Naive thymus-derived CD8-positive, alpha-beta T cell (primary cell): ENCODE data around the gene XRRA1. TPM values are rescaled to one million over a fixed set of nuclear protein-coding genes. Genes with fewer than 3 reads are reported as not detected.
"Not testable (repeated sequence)": the region's sequence is repeated elsewhere in the genome, so short reads cannot be mapped to it uniquely, and the experiment has no call there.

Source experiments
- ATAC-seq, 2 donors: fragments of 150-1000 bp; cut with Tn5 transposase in 1 of 2; sonication (Bioruptor Pico), chemical (Tn5 transposase) in 1 of 2; 1 replicate in 1 of 2; 2 replicates in 1 of 2; pipeline ENCODE4 v1.10.0; 2021; ENCODE audit warnings: mild to moderate bottlenecking in 2 of 2, moderate library complexity in 2 of 2
- POLR2A ChIA-PET: fragments of 350-600 bp; sonication (Branson Sonifier 250); formaldehyde crosslinking; loops from one replicate; lab custom pipeline; 2021; ENCODE audit warnings: antibody characterized with exemption; lab: Charles Lee
- DNase-seq, 10 donors: peaks; one replicate each; pipeline versions ENCODE4 v3.0.0 to v3.0.0-alpha.2; 2020 to 2022
- H3K27ac Mint-ChIP-seq, 10 donors: one replicate each; pipeline ENCODE4 v1.8.0; 2020 to 2022; ENCODE audit warnings: mild to moderate bottlenecking in 10 of 10, mixed read lengths in 10 of 10, moderate library complexity in 4 of 10, inconsistent platforms in 1 of 10
- H3K27me3 Mint-ChIP-seq, 5 donors: one replicate each; pipeline ENCODE4 v1.8.0; 2021 to 2022; ENCODE audit warnings: mixed read lengths in 5 of 5
- H3K36me3 Mint-ChIP-seq, 3 donors: one replicate each; pipeline ENCODE4 v1.8.0; 2020 to 2022; ENCODE audit warnings: mixed read lengths in 3 of 3, mild to moderate bottlenecking in 2 of 3, inconsistent platforms in 1 of 3
- H3K4me1 Mint-ChIP-seq, 4 donors: one replicate each; pipeline ENCODE4 v1.8.0; 2021 to 2022; ENCODE audit warnings: mixed read lengths in 4 of 4
- H3K4me3 Mint-ChIP-seq, 10 donors: one replicate each; pipeline ENCODE4 v1.8.0; 2020 to 2022; ENCODE audit warnings: mild to moderate bottlenecking in 10 of 10, mixed read lengths in 10 of 10, moderate library complexity in 6 of 10, inconsistent platforms in 1 of 10
- H3K9me3 Mint-ChIP-seq, 9 donors: one replicate each; pipeline ENCODE4 v1.8.0; 2020 to 2022; ENCODE audit warnings: mixed read lengths in 9 of 9, mild to moderate bottlenecking in 3 of 9, inconsistent platforms in 1 of 9, moderate library complexity in 1 of 9
- polyA plus RNA-seq, 3 donors: library from polyadenylated mRNA; unstranded; fragments of 300-500 nt; fragmentation: Illumina TruSeq; gene quantifications; one replicate each; pipeline ENCODE4 v1.2.3, GENCODE V29; 2021
- total RNA-seq, 8 experiments: library from RNA in 2 of 8; stranded (reverse) in 2 of 8; gene quantifications; one replicate each; pipeline ENCODE4 v1.2.3 and lab custom pipeline; 2021 to 2026

XRRA1 gene
- total and polyA plus RNA-seq, 5 experiments from 2014 or later, result 7.2 to 62.4 (median 14.2) TPM

DNA sequence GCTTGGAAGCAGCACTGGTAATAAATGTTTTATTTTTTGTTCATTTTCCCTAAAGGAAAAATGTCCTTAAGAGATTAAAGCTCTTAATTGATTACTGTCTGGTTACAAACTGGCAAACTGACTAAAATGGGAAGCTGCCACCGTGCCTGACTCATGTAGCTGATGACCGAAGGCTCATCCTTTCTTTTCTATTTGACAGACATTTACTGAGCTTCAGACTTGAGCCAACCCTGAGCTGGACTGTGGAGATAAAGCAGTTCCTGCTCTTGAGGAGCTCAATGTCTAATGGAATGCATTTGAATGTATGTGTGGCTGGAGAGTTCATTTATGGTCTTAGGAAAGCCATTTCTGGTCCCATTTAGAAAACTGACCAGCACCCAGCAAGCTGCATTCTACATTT, 108.9 kb downstream of the XRRA1 start:
- DNase-seq, result no peak
- no peaks in the 10 kb centered on the region for H3K27me3 Mint-ChIP-seq
- POLR2A ChIA-PET, result no interaction called here
- peak overlapping the region in 3 of 10 donors; percentile 14 to 69 (median 29) for H3K27ac Mint-ChIP-seq
- H3K4me1 Mint-ChIP-seq, result peaks cover 0 to 6% (median 0%) of the 10 kb centered on the region in 4 donors
- ATAC-seq, result no peak
- no peaks in the 10 kb centered on the region for H3K9me3 Mint-ChIP-seq
- H3K4me3 Mint-ChIP-seq, result no peak overlapping the region
- H3K36me3 Mint-ChIP-seq, result peaks cover 14 to 85% (median 29%) of the 10 kb centered on the region in 3 donors

DNA sequence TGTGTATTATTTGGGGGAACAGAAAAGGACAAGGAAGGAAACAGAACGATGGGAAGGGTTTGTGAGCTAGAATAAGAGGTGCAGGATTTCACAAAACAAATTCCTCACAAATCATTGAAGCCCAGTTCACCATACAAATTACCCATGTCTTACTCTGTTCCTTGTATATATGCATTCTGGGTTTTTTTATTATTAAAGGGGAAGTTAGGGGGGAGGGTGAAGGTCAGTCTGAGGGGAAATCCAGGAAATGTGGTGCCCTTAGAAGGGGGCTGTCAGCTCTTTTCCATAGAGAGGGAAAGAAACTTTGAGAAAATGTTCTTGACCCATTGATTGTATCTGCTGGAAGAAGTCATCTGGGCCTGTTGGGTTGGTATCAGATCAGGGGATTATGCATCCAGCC, 109.4 kb downstream of the XRRA1 start:
- peaks cover 0 to 6% (median 0%) of the 10 kb centered on the region in 4 donors for H3K4me1 Mint-ChIP-seq
- DNase-seq, result no peak

DNA sequence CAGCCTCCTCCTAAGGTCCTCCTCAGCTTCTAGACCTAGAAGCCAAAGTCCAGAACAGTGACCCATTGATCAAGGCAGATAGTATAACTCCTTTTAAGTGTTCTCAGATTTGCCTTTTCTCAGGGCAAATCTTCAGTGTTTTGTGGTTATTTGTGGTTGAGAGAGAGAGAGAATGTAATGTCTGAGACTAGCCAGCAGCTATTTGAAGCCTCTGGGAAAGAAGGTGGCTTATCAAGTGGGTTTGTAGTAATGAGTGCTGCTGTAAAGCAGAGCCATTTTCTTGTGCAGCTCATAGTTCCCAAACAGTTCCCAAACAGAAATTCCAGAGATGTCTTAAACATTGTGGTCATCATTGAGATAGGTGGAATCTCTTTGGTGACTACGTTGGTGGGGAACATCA, 110.7 kb downstream of the XRRA1 start:
- DNase-seq (no peak), ATAC-seq (no peak)
- Mint-ChIP-seq H3K27me3 (no peaks in the 10 kb centered on the region), H3K4me3 (no peak overlapping the region), H3K27ac (peak overlapping the region in 3 of 10 donors; percentile 23 to 79 (median 55)), H3K4me1 (peaks cover 0 to 8% (median 0%) of the 10 kb centered on the region in 4 donors), H3K36me3 (peaks cover 17 to 82% (median 18%) of the 10 kb centered on the region in 3 donors), H3K9me3 (no peaks in the 10 kb centered on the region)
- POLR2A ChIA-PET, result no interaction called here

More for the DNA sequence above, 109.4 kb downstream of the XRRA1 start:
- Mint-ChIP-seq H3K4me3 (no peak overlapping the region), H3K9me3 (no peaks in the 10 kb centered on the region), H3K36me3 (peaks cover 16 to 85% (median 26%) of the 10 kb centered on the region in 3 donors), H3K27me3 (no peaks in the 10 kb centered on the region), H3K27ac (peak overlapping the region in 7 of 10 donors; percentile 17 to 71 (median 53))
- POLR2A ChIA-PET, result no interaction called here
- no peak for ATAC-seq

DNA sequence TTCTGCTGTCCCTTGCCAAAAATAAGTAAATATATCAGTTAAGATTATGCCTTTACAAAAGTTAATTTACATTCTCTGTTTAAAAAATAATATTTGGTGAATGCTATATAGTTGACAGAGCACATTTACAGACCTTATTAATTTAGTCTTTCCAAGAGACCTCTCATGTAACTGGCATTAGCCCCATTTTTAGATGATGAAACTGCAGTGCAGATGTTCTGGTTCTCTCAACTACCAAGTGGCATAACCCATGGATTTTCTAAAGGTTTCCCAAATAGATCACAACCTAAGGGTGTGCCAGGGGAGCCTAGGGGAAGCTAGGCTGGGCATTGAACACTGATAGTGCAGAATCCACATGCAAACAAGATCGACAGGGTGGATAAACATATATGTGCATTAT, 111.7 kb downstream of the XRRA1 start:
- Mint-ChIP-seq H3K27me3 (no peaks in the 10 kb centered on the region), H3K4me1 (peaks cover 0 to 8% (median 0%) of the 10 kb centered on the region in 4 donors), H3K27ac (peak overlapping the region in 1 of 10 donors; percentile 41), H3K36me3 (peaks cover 17 to 76% (median 18%) of the 10 kb centered on the region in 3 donors), H3K9me3 (no peaks in the 10 kb centered on the region), H3K4me3 (no peak overlapping the region)
- no peak for ATAC-seq
- no peak for DNase-seq
- POLR2A ChIA-PET, result no interaction called here

DNA sequence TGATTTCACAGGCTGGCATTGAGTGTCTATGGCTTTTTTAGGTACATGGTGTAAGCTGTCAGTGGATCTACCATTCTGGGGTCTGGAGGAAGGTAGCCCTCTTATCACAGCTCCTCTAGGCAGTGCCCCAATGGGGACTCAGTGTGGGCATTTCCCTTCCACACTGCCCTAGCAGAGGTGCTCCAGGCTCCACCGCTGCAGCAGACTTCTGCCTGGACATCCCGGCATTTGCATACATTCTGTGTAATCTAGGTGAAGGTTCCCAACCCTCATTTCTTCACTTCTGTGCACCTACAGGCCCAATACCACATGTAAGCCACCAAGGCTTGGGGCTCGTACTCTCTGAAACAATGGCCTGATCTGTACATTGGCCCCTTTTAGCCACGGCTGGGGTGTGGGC, 122.0 kb downstream of the XRRA1 start:
- H3K36me3 Mint-ChIP-seq, result peaks cover 40 to 90% (median 84%) of the 10 kb centered on the region in 3 donors
- H3K4me1 Mint-ChIP-seq, result peaks cover 0 to 4% (median 2%) of the 10 kb centered on the region in 4 donors
- peaks cover 6 to 45% (median 23%) of the 10 kb centered on the region in 9 donors for H3K9me3 Mint-ChIP-seq
- no peaks in the 10 kb centered on the region for H3K27me3 Mint-ChIP-seq
- POLR2A ChIA-PET, result no interaction called here
- no peak for ATAC-seq
- DNase-seq, result no peak
- no peak overlapping the region for H3K27ac Mint-ChIP-seq
- no peak overlapping the region for H3K4me3 Mint-ChIP-seq

DNA sequence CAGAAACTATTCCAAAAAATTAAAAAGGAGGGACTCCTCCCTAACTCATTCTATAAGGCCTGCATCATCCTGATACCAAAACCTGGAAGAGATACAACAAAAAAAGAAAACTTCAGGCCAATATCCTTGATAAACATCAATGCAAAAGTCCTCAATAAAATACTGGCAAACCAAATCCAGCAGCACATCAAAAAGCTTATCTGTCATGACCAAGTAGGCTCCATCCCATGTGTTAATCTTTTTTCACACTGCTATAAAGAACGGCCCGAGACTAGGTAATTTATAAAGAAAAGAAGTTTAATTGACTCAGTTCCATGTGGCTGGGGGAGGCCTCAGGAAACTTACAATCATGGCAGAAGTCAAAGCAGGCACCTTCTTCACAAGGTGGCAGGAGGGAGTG, 123.3 kb downstream of the XRRA1 start:
- H3K4me1 Mint-ChIP-seq, result peaks cover 1 to 13% (median 2%) of the 10 kb centered on the region in 4 donors
- POLR2A ChIA-PET, ATAC-seq, DNase-seq, H3K27me3 Mint-ChIP-seq, H3K4me3 Mint-ChIP-seq: not testable (repeated sequence)
- peaks cover 42 to 92% (median 83%) of the 10 kb centered on the region in 3 donors for H3K36me3 Mint-ChIP-seq
- peaks cover 6 to 45% (median 23%) of the 10 kb centered on the region in 9 donors for H3K9me3 Mint-ChIP-seq
- peak overlapping the region in 1 of 10 donors; percentile 25 for H3K27ac Mint-ChIP-seq

DNA sequence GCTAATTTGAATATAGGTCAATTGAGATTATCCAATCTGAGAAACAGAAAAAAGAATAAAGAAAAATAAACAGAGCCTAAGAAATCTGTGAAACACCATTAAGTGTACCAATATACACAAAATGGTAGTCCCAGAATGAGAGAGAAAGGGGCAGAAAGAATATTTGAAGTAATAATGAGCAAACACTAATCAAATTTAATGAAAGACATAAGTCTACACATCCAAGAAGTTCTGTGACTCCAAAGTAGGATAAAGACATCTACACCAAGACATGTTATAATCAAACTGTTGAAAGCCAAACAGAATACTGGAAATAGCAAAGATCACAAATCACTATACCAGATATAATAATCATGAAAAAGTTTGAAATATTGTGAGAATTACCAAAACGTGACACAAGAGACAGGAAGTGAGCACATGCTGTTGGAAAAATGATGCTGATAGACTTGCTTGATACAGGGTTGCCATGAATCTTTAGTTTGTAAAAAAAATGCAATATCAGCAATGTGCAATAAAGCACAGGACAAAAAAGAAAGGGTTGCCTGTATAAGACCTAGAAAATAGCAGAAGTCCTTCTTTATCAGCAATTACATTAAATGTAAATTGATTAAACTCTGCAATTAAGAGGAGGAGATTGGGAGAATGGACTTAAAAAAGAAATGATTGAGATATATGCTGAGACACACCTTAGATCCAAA, 124.5 kb downstream of the XRRA1 start:
- Mint-ChIP-seq H3K4me1 (peaks cover 5 to 23% (median 11%) of the 10 kb centered on the region in 4 donors), H3K27me3 (no peaks in the 10 kb centered on the region), H3K27ac (no peak overlapping the region), H3K36me3 (peaks cover 42 to 93% (median 86%) of the 10 kb centered on the region in 3 donors), H3K9me3 (peaks cover 6 to 42% (median 23%) of the 10 kb centered on the region in 9 donors), H3K4me3 (no peak overlapping the region)
- ATAC-seq (no peak), DNase-seq (no peak)
- POLR2A ChIA-PET, result interaction anchor here (0.6 kb wide), 1 partner anchor 23 kb away, joined by 3 read pairs; no protein-coding TSS in a partner anchor

DNA sequence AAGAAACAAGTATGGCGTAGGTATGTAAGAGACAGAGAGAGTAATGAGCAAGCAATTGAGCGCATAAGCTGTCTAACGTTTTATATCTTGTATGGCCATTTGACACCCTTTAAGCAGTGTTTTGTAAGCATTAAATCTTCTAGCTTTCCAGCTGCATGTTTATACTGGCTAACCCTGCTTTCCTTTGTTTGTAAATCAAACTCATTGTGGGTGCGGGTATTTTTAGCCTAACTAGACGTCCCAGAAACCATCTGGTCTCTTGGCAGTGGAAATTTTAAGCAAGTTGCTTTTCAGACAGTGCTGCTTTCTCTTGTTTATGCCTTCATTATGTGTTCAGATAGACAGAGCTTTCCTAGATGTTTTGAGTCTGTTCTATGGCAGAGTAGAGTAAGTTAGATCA, 126.7 kb downstream of the XRRA1 start:
- POLR2A ChIA-PET, result no interaction called here
- Mint-ChIP-seq H3K36me3 (peaks cover 54 to 90% (median 90%) of the 10 kb centered on the region in 3 donors), H3K27me3 (no peaks in the 10 kb centered on the region), H3K9me3 (peaks cover 5 to 33% (median 23%) of the 10 kb centered on the region in 9 donors), H3K4me3 (peak overlapping the region in 1 of 10 donors; percentile 42), H3K27ac (no peak overlapping the region), H3K4me1 (peaks cover 24 to 44% (median 30%) of the 10 kb centered on the region in 4 donors)
- ATAC-seq (no peak), DNase-seq (no peak)

DNA sequence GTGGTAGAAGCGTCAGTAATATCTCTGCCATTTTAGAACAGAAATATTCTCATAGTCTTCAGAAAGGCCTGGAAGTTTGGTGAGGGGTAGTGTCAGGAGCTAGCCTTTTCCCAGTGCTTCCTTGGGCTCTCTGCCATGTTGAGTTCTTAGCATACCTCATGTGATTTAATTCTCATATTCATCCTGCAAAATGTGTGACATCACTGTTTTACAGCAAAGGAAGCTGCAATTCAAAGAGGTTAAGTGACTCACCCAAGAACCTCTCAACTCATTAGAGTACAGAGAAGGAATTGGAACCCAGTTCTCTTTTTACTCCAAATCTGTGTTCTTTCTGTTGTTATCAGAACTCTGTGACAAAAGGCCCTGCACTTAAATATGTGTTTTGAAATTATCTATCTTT, 128.1 kb downstream of the XRRA1 start:
- Mint-ChIP-seq H3K4me1 (peaks cover 30 to 48% (median 39%) of the 10 kb centered on the region in 4 donors), H3K9me3 (peaks cover 5 to 24% (median 21%) of the 10 kb centered on the region in 9 donors), H3K27me3 (no peaks in the 10 kb centered on the region), H3K4me3 (no peak overlapping the region), H3K27ac (peak overlapping the region in 2 of 10 donors; percentile 43 to 91), H3K36me3 (peaks cover 61 to 91% (median 86%) of the 10 kb centered on the region in 3 donors)
- ATAC-seq (no peak), DNase-seq (no peak)
- POLR2A ChIA-PET, result no interaction called here

DNA sequence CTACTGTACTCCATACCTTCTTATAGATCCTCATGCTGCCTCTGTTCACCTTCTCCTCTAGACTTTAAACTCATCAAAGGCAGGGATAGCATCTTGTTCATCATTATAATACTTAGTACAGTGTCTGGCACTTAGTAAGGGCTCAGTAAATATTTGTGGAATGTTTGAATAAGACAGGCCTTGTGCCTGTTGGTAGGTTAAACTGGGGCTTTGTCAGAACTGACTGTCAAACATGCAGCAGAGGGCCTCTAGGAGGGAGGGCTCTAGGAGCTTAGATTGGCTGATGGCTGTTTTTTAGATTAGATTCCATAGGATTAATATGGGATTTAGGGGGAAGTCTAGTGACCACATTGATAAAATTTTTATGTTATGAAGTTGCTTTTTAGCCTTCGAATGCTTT, 129.5 kb downstream of the XRRA1 start:
- Mint-ChIP-seq H3K9me3 (peaks cover 3 to 11% (median 10%) of the 10 kb centered on the region in 9 donors), H3K36me3 (peaks cover 48 to 83% (median 76%) of the 10 kb centered on the region in 3 donors), H3K27ac (peak overlapping the region in 4 of 10 donors; percentile 4 to 91 (median 24)), H3K4me1 (peaks cover 30 to 48% (median 39%) of the 10 kb centered on the region in 4 donors), H3K4me3 (no peak overlapping the region), H3K27me3 (no peaks in the 10 kb centered on the region)
- POLR2A ChIA-PET, result no interaction called here
- ATAC-seq (no peak), DNase-seq (no peak)

DNA sequence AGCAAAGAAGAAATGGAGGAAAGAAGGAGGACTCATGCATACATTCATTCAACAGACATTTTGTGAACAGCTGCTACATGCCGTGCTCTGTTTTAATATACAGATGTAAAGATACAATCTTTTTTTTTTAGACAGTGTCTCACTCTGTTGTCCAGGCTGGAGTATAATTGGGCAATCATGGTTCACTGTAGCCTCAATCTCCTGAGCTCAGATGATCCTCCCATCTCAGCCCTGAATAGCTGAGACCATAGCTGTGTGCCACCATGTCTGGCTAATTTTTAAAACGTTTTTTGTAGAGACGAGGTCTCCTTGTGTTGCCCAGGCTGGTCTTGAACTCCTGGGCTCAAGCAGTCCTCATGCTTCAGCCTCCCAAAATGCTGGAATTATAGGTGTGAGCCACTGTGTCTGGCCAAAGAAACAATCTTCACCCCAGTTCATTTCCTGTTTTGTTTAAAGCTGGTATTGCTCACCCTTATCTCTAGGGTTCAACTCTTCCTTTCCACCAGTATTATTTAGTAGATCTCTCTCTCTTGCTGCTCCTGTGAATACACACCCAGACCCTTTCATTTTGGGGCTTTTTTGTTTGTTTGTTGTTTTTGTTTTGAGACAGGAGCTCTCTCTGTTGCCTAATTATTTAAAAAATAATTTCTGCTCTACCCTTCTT, 130.5 kb downstream of the XRRA1 start:
- Mint-ChIP-seq H3K4me1 (peaks cover 30 to 48% (median 39%) of the 10 kb centered on the region in 4 donors), H3K27ac (peak overlapping the region in 9 of 10 donors; percentile 3 to 91 (median 40)), H3K27me3 (no peaks in the 10 kb centered on the region), H3K4me3 (peak overlapping the region in 2 of 10 donors; percentile 12 to 42), H3K36me3 (peaks cover 39 to 73% (median 66%) of the 10 kb centered on the region in 3 donors), H3K9me3 (peaks cover 0 to under 1% (median under 1%) of the 10 kb centered on the region in 9 donors)
- POLR2A ChIA-PET, result interaction anchor here (0.7 kb wide), 1 partner anchor 72 kb away, joined by 4 read pairs; no protein-coding TSS in a partner anchor
- ATAC-seq (no peak), DNase-seq (no peak)

DNA sequence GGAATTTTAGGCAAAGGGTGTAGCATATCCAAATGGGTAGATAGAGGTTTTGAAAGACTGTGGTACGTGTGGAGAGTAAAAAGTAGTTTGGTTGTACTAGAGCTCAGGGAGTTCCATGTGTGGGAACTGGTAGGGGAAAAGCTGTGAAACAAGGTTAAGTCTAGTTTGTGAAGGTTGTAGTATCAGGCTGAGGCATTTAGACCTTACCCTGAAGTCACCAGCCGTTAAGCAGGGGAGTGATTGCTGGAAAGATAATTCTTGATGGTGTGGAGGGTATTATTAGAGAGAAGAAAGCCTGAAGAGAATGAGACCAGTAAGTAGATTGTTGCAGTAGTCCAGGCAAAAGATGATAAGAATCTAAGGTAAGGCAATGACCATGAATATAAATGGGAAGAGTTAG, 132.2 kb downstream of the XRRA1 start:
- H3K36me3 Mint-ChIP-seq, result peaks cover 31 to 74% (median 59%) of the 10 kb centered on the region in 3 donors
- DNase-seq (no peak), ATAC-seq (no peak)
- H3K27me3 Mint-ChIP-seq, result no peaks in the 10 kb centered on the region
- peaks cover 33 to 45% (median 40%) of the 10 kb centered on the region in 4 donors for H3K4me1 Mint-ChIP-seq
- POLR2A ChIA-PET, result no interaction called here
- no peaks in the 10 kb centered on the region for H3K9me3 Mint-ChIP-seq
- no peak overlapping the region for H3K4me3 Mint-ChIP-seq
- peak overlapping the region in 5 of 10 donors; percentile 0 to 35 (median 12) for H3K27ac Mint-ChIP-seq
